ENCODE results near the gene USP27X. TPM values are rescaled to one million over a fixed set of nuclear protein-coding genes. Genes with fewer than 3 reads are reported as not detected.

USP27X gene
- total and polyA plus RNA-seq, 9 donors: 2.4 to 15.1 (median 6.7) TPM

DNA sequence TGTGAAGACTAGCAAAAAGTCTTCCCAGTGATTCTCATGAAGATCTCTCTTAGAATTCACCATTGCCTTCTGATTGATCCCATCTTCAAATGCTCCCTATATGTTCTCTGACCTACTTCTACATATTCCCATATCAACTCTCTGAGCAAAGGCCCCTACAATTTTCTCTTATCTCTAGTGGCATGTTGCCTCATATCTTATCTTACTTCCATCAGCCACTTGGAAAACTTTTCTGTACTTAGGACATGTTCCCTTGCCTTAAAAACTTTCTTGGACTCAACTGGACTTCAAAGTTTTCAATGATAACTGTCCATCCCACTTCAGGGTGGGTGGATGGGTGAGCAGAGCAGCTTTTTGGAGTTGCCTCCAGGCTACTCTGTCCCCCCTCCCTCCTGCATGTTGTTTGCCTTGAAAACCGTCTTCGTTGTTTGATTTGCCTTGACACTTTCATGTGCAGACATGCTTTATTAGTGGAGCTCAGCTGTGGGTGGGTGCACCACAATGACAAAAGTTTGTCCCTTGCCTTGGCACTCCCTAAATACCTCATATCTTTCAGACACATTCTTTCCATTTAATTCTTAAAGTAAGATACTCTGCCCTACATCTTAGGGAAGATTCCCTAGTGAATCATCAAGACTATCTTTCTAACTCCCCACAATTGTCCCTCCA lies 18.3 kb upstream of the USP27X start:
- no peak for TF ChIP-seq POLR2A (IDR thresholded peaks at IDR 0.05)
- TF ChIP-seq, protein P1, sequence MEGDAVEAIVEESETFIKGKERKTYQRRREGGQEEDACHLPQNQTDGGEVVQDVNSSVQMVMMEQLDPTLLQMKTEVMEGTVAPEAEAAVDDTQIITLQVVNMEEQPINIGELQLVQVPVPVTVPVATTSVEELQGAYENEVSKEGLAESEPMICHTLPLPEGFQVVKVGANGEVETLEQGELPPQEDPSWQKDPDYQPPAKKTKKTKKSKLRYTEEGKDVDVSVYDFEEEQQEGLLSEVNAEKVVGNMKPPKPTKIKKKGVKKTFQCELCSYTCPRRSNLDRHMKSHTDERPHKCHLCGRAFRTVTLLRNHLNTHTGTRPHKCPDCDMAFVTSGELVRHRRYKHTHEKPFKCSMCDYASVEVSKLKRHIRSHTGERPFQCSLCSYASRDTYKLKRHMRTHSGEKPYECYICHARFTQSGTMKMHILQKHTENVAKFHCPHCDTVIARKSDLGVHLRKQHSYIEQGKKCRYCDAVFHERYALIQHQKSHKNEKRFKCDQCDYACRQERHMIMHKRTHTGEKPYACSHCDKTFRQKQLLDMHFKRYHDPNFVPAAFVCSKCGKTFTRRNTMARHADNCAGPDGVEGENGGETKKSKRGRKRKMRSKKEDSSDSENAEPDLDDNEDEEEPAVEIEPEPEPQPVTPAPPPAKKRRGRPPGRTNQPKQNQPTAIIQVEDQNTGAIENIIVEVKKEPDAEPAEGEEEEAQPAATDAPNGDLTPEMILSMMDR (IDR thresholded peaks at IDR 0.05): no peak
- TF ChIP-seq EP300 (IDR thresholded peaks at IDR 0.05): no peak
- intact Hi-C loops (cut with DNase I): no loop called here
- DNase-seq: no peak
- Histone ChIP-seq H3K36me3 (no peaks in the 10 kb centered on the region), H3K9me3 (no peaks in the 10 kb centered on the region), H3K27ac (no peak overlapping the region), H3K4me1 (ENCODE audit: insufficient read depth) (no peaks in the 10 kb centered on the region), H3K27me3 (no peaks in the 10 kb centered on the region), H3K4me3 (no peak overlapping the region)
- 57 to 63% (median 60%) methylated on average over 2 of the region's 2 CpGs for WGBS, 3 donors

DNA sequence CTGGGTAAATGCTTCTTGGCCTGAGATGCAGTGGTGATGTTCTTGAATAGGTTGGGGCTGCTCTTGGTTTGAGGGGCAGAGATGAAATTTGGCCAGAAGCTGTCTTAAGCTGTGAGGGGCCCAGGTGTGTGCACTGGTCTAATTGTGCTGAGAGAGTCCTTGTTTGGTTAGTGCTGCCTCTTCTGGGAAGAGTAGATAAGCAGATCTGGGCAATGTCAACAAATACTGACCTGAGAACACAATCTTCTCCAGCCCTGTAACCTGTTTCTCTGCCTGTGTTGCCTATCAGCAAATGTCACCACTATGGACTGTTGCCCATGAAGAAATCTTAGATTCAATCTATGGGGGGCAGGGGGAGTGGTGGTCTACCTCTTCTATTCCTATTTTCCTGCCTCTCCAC lies 17.2 kb upstream of the USP27X start:
- Histone ChIP-seq H3K27me3 (no peaks in the 10 kb centered on the region), H3K4me3 (no peak overlapping the region), H3K36me3 (no peaks in the 10 kb centered on the region), H3K27ac (no peak overlapping the region), H3K4me1 (ENCODE audit: insufficient read depth) (no peaks in the 10 kb centered on the region), H3K9me3 (no peaks in the 10 kb centered on the region)
- intact Hi-C loops (cut with DNase I): no loop called here
- DNase-seq: no peak
- no peak for TF ChIP-seq POLR2A (IDR thresholded peaks at IDR 0.05)
- TF ChIP-seq, protein P1 (IDR thresholded peaks at IDR 0.05): no peak
- TF ChIP-seq EP300 (IDR thresholded peaks at IDR 0.05): no peak

DNA sequence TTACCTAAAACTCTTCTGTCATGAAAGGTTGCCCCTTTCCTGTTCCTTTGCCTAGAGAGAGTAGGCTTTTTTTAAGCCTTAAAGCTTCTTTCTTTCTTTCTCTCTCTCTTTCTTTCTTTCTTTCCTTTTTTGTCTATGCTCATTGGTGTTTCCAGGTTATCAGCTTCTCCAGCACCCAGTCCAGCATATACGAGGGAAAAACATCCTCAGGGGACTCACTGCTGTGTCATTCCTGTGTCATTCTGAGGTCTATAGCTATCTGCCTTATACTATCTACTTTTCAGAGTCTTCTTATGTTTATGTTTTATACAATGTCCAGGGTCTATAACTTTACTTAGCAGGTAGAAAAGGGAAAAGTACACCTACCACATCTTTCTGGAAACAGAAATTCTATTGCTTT lies 10.5 kb upstream of the USP27X start:
- intact Hi-C loops (cut with DNase I): no loop called here
- Histone ChIP-seq H3K4me1 (ENCODE audit: insufficient read depth) (no peaks in the 10 kb centered on the region), H3K9me3 (no peaks in the 10 kb centered on the region), H3K27ac (no peak overlapping the region), H3K36me3 (no peaks in the 10 kb centered on the region), H3K4me3 (no peak overlapping the region), H3K27me3 (no peaks in the 10 kb centered on the region)
- DNase-seq: no peak
- 37 to 46% (median 45%) methylated on average over 1 of the region's 1 CpG for WGBS, 3 donors
- TF ChIP-seq POLR2A (IDR thresholded peaks at IDR 0.05): no peak
- no peak for TF ChIP-seq EP300 (IDR thresholded peaks at IDR 0.05)
- TF ChIP-seq, protein P1 (IDR thresholded peaks at IDR 0.05): no peak

DNA sequence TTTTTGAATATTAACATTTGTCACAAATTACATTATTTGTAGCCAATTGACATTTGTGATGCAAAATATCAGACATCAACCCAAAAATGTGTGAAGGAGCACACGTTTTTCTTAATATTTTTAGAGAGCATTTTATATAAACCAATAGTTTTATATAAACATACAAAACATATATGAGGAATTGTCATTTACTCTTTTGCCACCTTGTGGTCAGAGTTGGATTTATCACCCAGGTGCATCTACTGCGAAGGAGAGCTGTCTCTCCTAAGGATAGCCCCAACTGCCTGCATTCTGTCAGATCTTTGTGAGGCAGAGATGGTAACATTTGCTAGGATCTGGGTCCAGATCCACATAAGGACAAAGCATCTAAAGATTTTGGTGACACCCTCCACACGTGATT lies 2.5 kb upstream of the USP27X start:
- Histone ChIP-seq H3K27ac (no peak overlapping the region), H3K27me3 (no peaks in the 10 kb centered on the region), H3K4me3 (no peak overlapping the region), H3K4me1 (ENCODE audit: insufficient read depth) (peaks cover 4% of the 10 kb centered on the region), H3K36me3 (no peaks in the 10 kb centered on the region), H3K9me3 (no peaks in the 10 kb centered on the region)
- no peak for TF ChIP-seq POLR2A (IDR thresholded peaks at IDR 0.05)
- TF ChIP-seq, protein P1 (IDR thresholded peaks at IDR 0.05): no peak
- no peak for TF ChIP-seq EP300 (IDR thresholded peaks at IDR 0.05)
- intact Hi-C loops (cut with DNase I): no loop called here
- no peak for DNase-seq
- 10 to 18% (median 13%) methylated on average over 3 of the region's 3 CpGs for WGBS, 3 donors
